ENCODE measurements around the gene RNU1-4. TPM values are rescaled to one million over a fixed set of nuclear protein-coding genes. Genes with fewer than 3 reads are reported as not detected.
A peak's percentile ranks its signal among the peaks of the same experiment; 100 is the strongest.
"Not testable (repeated sequence)": the region's sequence is repeated elsewhere in the genome, so short reads cannot be mapped to it uniquely, and the experiment has no call there.

The RNU1-4 gene
- total and polyA plus RNA-seq, 10 donors = under 0.01 to 8,075 (median 6,234) TPM; not detected in 3

DNA sequence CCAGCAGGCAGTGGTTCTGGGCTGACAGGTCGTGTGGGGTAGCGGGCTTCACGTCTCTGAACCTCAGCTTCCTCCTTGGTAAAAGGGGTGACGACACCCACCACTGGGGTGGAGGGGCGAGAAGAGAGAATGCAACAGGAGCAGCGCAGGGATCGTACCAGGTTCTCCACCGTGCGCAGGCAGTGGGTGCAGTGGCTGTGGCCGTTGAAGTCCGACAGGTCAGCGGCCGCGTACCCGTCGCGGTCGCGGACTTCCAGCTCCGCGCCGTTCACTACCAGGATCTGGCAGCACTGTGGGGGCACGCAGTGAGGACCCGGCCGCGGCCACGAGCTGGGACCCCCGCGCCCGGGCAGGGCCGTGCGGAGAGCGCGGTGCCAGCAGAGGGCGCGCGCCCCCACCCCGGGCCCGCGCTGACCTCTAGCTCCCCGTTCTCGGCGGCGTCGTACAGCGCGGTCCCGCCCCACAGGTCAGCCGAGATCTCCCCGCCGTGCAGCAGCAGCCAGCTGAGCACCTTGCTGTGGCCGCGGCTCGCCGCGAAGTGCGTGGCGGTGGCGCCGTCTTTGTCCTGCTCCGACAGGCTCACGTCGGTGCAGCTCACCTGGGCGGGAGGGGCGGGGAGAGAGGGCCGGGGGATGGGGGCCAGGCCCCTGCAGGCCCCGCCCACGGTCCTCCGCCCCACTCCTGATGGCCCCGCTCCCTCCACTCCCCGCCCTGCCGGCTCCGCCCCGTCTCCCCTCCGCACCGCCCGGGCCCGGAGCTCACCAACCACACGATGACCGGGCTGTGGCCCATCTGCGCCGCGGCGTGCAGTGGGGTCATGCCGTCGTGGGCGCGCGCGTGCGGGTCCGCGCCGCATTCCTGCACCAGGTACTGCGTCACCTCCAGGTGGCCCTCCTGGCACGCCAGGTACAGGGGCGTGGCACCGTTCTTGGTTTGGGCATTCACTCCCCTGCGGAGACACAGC, 32.9 kb upstream of the RNU1-4 start:
- Histone ChIP-seq H3K27me3 (replicated peaks in 1 of 7) (peaks cover 0 to 35% (median 3%) of the 10 kb centered on the region in 7 donors), H3K4me3 (peak overlapping the region in 6 of 8 donors; percentile 5 to 60 (median 34)), H3K4me1 (peaks cover 0 to 11% (median 2%) of the 10 kb centered on the region in 6 donors)
- H3K36me3 ChIP-seq; DNase-seq; H3K27ac ChIP-seq; H3K9me3 ChIP-seq; intact Hi-C loops (cut with DNase I; ENCODE audit: low total_unique reads): not testable (repeated sequence)
- 1 to 22% (median 13%) methylated on average over 16 to 67 of the region's 99 CpGs for WGBS, 5 donors
- TF ChIP-seq, protein P1, sequence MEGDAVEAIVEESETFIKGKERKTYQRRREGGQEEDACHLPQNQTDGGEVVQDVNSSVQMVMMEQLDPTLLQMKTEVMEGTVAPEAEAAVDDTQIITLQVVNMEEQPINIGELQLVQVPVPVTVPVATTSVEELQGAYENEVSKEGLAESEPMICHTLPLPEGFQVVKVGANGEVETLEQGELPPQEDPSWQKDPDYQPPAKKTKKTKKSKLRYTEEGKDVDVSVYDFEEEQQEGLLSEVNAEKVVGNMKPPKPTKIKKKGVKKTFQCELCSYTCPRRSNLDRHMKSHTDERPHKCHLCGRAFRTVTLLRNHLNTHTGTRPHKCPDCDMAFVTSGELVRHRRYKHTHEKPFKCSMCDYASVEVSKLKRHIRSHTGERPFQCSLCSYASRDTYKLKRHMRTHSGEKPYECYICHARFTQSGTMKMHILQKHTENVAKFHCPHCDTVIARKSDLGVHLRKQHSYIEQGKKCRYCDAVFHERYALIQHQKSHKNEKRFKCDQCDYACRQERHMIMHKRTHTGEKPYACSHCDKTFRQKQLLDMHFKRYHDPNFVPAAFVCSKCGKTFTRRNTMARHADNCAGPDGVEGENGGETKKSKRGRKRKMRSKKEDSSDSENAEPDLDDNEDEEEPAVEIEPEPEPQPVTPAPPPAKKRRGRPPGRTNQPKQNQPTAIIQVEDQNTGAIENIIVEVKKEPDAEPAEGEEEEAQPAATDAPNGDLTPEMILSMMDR (IDR thresholded peaks at IDR 0.05 in 8 of 11, conservative IDR thresholded peaks at IDR 0.05 in 3 of 11) = peak in 5 of 11 experiments; percentile 17 to 30 (median 25)

DNA sequence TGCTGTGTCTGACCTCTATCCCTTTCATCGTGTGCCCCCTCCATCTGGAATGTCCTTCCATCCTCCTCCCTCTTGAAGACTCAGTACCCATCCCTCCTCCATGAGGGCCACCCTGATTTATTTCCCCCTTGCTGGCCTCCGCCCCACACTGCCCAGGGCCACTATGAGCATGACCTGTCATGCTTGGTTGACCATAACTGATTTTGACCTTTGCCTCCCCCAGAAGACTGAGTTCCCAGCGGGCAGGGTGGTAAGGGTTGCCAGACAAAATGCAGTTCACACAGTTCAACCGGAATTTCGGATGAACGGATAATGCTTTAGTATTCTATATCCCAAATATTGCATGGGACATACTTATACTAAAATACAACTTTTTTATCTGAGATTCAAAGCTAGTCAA, 31.6 kb upstream of the RNU1-4 start:
- H3K9me3 ChIP-seq; H3K27ac ChIP-seq; H3K36me3 ChIP-seq; H3K4me3 ChIP-seq; intact Hi-C loops (cut with DNase I; ENCODE audit: low total_unique reads); DNase-seq: not testable (repeated sequence)
- Histone ChIP-seq H3K4me1 (peaks cover 0 to 11% (median 2%) of the 10 kb centered on the region in 6 donors), H3K27me3 (replicated peaks in 1 of 7) (peaks cover 0 to 31% (median 3%) of the 10 kb centered on the region in 7 donors)
- no CpG with 5 or more reads among the region's 6 CpGs for WGBS, 5 donors

DNA sequence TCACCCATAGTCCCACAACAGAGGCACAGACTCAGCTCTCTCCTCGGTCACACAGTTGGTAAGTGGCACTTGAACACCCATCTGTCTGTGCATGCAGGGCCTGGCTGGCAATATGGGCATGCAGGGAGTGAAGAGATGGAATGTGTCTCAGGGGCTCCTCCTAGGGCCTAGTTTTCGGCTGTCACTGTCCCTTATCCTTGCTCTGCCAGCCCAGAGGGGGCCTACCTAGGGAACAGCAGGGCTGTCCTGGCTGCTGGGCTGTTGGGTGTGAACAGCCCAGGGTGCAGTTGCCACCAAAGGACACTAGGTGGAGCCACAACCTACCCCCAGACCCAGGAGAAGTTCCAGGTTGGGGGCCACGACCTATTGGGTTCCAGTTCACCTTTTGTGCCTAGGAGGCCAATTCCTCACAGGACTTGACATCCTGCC, 30.6 kb upstream of the RNU1-4 start:
- H3K9me3 ChIP-seq; H3K36me3 ChIP-seq; H3K27ac ChIP-seq; intact Hi-C loops (cut with DNase I; ENCODE audit: low total_unique reads); DNase-seq; H3K4me3 ChIP-seq: not testable (repeated sequence)
- Histone ChIP-seq H3K4me1 (peaks cover 0 to 11% (median 2%) of the 10 kb centered on the region in 6 donors), H3K27me3 (replicated peaks in 1 of 7) (peaks cover 0 to 27% (median 3%) of the 10 kb centered on the region in 7 donors)
- 0 to 31% (median 26%) methylated on average over 1 to 3 of the region's 3 CpGs for WGBS, 5 donors
- TF ChIP-seq, protein P1 (IDR thresholded peaks at IDR 0.05 in 8 of 11, conservative IDR thresholded peaks at IDR 0.05 in 3 of 11) = peak in 8 of 11 experiments; percentile 11 to 84 (median 29)

DNA sequence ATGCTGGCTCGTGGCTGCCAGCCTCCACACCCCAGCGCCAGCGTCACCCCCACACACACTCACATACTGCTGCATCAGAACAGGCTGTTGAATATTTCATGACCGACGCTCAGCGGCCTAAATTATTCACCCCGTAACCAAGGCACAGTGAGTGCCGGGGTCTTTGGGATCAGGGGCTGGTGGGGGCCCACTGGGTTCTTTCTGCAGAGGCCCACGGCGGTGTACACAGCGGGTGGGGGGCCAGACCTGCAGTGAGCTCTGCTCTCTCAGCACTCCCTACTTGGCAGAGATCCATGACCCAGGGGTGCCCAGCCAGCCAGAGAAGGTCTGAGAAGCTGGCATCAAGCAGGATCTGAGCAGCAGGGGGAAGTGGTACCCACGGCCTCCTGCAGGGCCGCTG, 29.7 kb upstream of the RNU1-4 start:
- H3K9me3 ChIP-seq; H3K36me3 ChIP-seq; intact Hi-C loops (cut with DNase I; ENCODE audit: low total_unique reads); H3K4me3 ChIP-seq; H3K27ac ChIP-seq: not testable (repeated sequence)
- H3K4me1 ChIP-seq = peaks cover 0 to 11% (median 2%) of the 10 kb centered on the region in 6 donors
- peak; percentile 70 for DNase-seq
- WGBS, 5 donors = 70 to 89% (median 74%) methylated on average over 4 to 11 of the region's 13 CpGs; no CpG with 5 or more reads in 1 of the 5 donors
- peaks cover 0 to 28% (median 3%) of the 10 kb centered on the region in 7 donors for H3K27me3 ChIP-seq (replicated peaks in 1 of 7)

DNA sequence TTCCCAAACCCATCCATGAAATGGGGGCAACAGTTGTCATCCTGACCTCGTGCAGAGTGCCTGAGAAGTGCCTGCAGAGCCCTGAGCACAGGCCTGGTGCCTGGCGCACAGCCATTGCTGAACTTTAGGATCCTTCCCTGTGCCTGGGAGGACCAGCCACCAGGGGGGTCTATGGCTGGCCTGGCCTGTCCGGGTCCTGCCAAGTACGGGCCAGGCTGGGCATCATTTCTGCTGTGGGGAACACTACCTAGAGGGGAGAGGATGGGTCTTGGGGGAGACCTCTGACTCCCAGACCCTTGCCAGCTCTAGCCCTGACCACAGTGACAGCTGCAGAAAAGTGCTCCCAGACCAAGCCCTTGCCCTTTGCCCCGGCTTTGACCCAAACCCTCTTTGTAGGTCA, 28.2 kb upstream of the RNU1-4 start:
- H3K4me1 ChIP-seq; H3K36me3 ChIP-seq; H3K9me3 ChIP-seq; H3K4me3 ChIP-seq; intact Hi-C loops (cut with DNase I; ENCODE audit: low total_unique reads); DNase-seq; H3K27ac ChIP-seq: not testable (repeated sequence)
- 60 to 93% (median 87%) methylated on average over 1 to 3 of the region's 5 CpGs for WGBS, 5 donors
- peaks cover 0 to 40% (median 11%) of the 10 kb centered on the region in 7 donors for H3K27me3 ChIP-seq (replicated peaks in 1 of 7)

DNA sequence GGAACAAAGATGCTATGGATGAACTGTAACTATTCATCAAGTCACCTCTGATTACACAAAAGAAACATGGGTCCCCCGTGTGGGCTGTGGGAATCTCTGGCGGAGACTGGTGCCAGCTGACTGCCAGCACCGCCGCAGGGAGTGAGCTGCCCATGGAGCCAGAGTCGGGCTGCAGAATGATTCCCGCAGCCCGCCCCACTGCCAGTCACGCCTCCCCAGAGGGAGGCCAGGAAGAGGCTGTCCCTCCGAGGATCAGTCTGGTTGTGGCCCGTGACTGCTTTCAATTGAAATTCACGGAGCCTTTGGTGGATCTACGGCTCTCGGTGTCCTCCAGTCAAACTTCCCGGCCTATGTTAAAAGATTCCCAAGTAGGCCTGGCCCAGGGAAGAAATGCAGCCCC, 27.7 kb upstream of the RNU1-4 start:
- H3K4me1 ChIP-seq; H3K9me3 ChIP-seq; H3K4me3 ChIP-seq; H3K36me3 ChIP-seq; H3K27ac ChIP-seq; DNase-seq; intact Hi-C loops (cut with DNase I; ENCODE audit: low total_unique reads): not testable (repeated sequence)
- H3K27me3 ChIP-seq (replicated peaks in 1 of 7) = peaks cover 0 to 40% (median 15%) of the 10 kb centered on the region in 7 donors
- WGBS, 5 donors = 68 to 86% (median 77%) methylated on average over 9 to 12 of the region's 14 CpGs

DNA sequence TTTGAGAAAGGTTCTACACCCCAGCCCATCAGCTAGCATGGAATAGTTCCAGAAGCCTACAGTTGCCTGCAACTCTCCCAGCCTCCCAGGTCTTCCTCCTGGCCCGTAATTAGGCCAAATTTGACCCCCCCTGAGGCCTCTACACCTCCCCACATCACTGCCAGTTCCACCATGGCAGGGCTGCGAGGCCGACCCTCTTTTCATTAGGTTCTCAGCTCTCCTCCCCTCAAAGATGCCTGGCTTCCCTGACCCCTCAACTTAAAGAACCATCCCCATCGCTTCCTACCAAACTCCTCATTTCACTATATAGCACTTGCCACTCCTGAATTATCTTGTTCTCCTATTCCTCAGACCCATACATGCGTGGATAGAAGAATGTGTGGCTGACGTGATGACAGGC, 27.3 kb upstream of the RNU1-4 start:
- peaks cover 0 to 40% (median 15%) of the 10 kb centered on the region in 7 donors for H3K27me3 ChIP-seq (replicated peaks in 1 of 7)
- H3K9me3 ChIP-seq; H3K4me1 ChIP-seq; intact Hi-C loops (cut with DNase I; ENCODE audit: low total_unique reads); DNase-seq; H3K27ac ChIP-seq; H3K4me3 ChIP-seq; H3K36me3 ChIP-seq: not testable (repeated sequence)
- 77 to 90% (median 83%) methylated on average over 1 to 4 of the region's 6 CpGs for WGBS, 5 donors

DNA sequence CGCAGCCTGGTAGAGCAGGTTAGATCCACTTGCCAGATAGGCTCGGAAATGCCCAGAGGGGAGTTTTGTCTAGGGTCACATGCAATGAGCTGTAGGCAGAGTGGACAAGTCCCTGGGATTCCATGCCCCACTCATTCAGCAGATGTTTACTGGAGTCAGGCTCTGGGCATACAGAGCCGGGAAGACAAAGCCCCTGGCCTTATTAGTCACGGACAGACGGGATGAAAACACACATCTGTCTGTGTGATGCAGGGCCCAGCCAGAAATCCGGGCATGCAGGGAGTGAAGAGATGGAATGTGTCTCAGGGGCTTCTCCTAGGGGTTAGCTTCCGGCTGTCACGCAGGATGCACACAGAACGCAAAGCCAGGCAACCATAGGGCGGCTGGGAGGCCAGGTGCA, 26.8 kb upstream of the RNU1-4 start:
- H3K4me3 ChIP-seq; H3K4me1 ChIP-seq; intact Hi-C loops (cut with DNase I; ENCODE audit: low total_unique reads); DNase-seq; H3K36me3 ChIP-seq; H3K9me3 ChIP-seq; H3K27ac ChIP-seq: not testable (repeated sequence)
- WGBS, 5 donors = 62 to 91% (median 77%) methylated on average over 4 of the region's 10 CpGs
- H3K27me3 ChIP-seq (replicated peaks in 1 of 7) = peaks cover 0 to 43% (median 20%) of the 10 kb centered on the region in 7 donors

All from spleen (tissue), 11 donors.